ENCODE measurements around the gene GSTA4. TPM values are rescaled to one million over a fixed set of nuclear protein-coding genes. Genes with fewer than 3 reads are reported as not detected.

Gene GSTA4
- total and polyA plus RNA-seq, 4 donors: 7.9 to 22.7 (median 16.8) TPM

DNA sequence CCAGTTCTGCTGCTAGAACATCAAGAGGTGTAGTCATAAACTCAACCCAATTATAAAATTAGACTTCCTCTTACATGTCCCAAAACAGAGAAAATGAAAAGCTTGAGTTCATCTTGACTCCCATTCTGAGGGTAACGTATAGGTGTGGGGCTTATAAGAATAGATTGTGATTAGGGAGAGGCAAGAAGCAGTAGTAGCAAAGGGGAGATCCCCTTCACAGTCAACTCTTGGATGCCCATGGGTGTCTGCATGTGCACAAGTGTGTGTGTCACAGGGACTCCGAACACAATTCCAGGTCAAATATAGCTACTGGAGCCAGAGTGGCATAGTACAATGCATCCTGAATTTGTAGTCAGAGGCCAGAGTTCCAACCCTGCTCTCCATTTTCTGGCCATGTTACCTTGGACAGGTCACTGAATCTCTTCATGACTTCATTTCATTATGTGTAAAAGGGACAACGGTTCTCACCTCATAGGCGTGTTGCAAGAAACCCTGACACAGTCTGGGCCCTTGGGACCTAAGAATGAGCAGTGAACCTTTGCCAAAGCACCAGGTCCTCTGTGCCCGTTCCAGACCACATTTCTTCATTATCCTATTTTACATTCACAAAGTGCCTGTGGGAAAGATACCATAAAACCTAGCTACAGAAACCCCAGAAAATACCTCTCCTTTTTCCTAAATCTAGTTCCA is 11.8 kb downstream of the GSTA4 start:
- Histone ChIP-seq H3K27me3 (ENCODE audit: control insufficient read depth in 4 of 4, insufficient read depth in 4 of 4, low read length in 3 of 4) (no peaks in the 10 kb centered on the region), H3K9me3 (ENCODE audit: control insufficient read depth in 4 of 4, low read length in 3 of 4) (no peaks in the 10 kb centered on the region), H3K4me1 (ENCODE audit: control insufficient read depth in 4 of 4, insufficient read depth in 4 of 4, low read length in 3 of 4) (no peaks in the 10 kb centered on the region), H3K4me3 (ENCODE audit: low read depth in 1 of 3, low read length in 3 of 3) (no peak overlapping the region), H3K36me3 (ENCODE audit: control insufficient read depth in 4 of 4, insufficient read depth in 3 of 4, low read depth in 1 of 4, low read length in 3 of 4) (peaks cover 3 to 10% (median 6%) of the 10 kb centered on the region in 4 donors), H3K9ac (ENCODE audit: low read depth in 1 of 2, low read length in 2 of 2) (no peak overlapping the region), H3K27ac (ENCODE audit: low read depth in 1 of 2, low read length in 2 of 2) (no peak overlapping the region)
- DNase-seq (ENCODE audit: low spot score): no peak
- 97% methylated on average over 5 of the region's 5 CpGs for WGBS
- no peak for TF ChIP-seq YY1 (IDR thresholded peaks at IDR 0.05)
- no peak for TF ChIP-seq RXRA (IDR thresholded peaks at IDR 0.05)
- TF ChIP-seq NR2F2 (IDR thresholded peaks at IDR 0.05): no peak
- TF ChIP-seq, protein P1, sequence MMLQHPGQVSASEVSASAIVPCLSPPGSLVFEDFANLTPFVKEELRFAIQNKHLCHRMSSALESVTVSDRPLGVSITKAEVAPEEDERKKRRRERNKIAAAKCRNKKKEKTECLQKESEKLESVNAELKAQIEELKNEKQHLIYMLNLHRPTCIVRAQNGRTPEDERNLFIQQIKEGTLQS (IDR thresholded peaks at IDR 0.05): no peak
- no peak for TF ChIP-seq GABPA (IDR thresholded peaks at IDR 0.05 in 1 of 2, conservative IDR thresholded peaks at IDR 0.05 in 1 of 2)
- TF ChIP-seq FOXA2 (IDR thresholded peaks at IDR 0.05): no peak
- no peak for TF ChIP-seq FOXA1 (IDR thresholded peaks at IDR 0.05)
- no peak for TF ChIP-seq HNF4G (IDR thresholded peaks at IDR 0.05)
- TF ChIP-seq, protein P2, sequence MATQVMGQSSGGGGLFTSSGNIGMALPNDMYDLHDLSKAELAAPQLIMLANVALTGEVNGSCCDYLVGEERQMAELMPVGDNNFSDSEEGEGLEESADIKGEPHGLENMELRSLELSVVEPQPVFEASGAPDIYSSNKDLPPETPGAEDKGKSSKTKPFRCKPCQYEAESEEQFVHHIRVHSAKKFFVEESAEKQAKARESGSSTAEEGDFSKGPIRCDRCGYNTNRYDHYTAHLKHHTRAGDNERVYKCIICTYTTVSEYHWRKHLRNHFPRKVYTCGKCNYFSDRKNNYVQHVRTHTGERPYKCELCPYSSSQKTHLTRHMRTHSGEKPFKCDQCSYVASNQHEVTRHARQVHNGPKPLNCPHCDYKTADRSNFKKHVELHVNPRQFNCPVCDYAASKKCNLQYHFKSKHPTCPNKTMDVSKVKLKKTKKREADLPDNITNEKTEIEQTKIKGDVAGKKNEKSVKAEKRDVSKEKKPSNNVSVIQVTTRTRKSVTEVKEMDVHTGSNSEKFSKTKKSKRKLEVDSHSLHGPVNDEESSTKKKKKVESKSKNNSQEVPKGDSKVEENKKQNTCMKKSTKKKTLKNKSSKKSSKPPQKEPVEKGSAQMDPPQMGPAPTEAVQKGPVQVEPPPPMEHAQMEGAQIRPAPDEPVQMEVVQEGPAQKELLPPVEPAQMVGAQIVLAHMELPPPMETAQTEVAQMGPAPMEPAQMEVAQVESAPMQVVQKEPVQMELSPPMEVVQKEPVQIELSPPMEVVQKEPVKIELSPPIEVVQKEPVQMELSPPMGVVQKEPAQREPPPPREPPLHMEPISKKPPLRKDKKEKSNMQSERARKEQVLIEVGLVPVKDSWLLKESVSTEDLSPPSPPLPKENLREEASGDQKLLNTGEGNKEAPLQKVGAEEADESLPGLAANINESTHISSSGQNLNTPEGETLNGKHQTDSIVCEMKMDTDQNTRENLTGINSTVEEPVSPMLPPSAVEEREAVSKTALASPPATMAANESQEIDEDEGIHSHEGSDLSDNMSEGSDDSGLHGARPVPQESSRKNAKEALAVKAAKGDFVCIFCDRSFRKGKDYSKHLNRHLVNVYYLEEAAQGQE (IDR thresholded peaks at IDR 0.05): no peak
- no peak for TF ChIP-seq RAD21 (IDR thresholded peaks at IDR 0.05)
- TF ChIP-seq, protein P3, sequence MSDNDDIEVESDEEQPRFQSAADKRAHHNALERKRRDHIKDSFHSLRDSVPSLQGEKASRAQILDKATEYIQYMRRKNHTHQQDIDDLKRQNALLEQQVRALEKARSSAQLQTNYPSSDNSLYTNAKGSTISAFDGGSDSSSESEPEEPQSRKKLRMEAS (IDR thresholded peaks at IDR 0.05): no peak
- no peak for TF ChIP-seq HNF4A (conservative IDR thresholded peaks at IDR 0.05)
- no peak for TF ChIP-seq JUND (IDR thresholded peaks at IDR 0.05)
- no peak for TF ChIP-seq TAF1 (conservative IDR thresholded peaks at IDR 0.05)
- TF ChIP-seq, protein P4, sequence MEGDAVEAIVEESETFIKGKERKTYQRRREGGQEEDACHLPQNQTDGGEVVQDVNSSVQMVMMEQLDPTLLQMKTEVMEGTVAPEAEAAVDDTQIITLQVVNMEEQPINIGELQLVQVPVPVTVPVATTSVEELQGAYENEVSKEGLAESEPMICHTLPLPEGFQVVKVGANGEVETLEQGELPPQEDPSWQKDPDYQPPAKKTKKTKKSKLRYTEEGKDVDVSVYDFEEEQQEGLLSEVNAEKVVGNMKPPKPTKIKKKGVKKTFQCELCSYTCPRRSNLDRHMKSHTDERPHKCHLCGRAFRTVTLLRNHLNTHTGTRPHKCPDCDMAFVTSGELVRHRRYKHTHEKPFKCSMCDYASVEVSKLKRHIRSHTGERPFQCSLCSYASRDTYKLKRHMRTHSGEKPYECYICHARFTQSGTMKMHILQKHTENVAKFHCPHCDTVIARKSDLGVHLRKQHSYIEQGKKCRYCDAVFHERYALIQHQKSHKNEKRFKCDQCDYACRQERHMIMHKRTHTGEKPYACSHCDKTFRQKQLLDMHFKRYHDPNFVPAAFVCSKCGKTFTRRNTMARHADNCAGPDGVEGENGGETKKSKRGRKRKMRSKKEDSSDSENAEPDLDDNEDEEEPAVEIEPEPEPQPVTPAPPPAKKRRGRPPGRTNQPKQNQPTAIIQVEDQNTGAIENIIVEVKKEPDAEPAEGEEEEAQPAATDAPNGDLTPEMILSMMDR (IDR thresholded peaks at IDR 0.05; ENCODE audit: low read depth, low read length, missing input control): no peak
- TF ChIP-seq, protein P5, sequence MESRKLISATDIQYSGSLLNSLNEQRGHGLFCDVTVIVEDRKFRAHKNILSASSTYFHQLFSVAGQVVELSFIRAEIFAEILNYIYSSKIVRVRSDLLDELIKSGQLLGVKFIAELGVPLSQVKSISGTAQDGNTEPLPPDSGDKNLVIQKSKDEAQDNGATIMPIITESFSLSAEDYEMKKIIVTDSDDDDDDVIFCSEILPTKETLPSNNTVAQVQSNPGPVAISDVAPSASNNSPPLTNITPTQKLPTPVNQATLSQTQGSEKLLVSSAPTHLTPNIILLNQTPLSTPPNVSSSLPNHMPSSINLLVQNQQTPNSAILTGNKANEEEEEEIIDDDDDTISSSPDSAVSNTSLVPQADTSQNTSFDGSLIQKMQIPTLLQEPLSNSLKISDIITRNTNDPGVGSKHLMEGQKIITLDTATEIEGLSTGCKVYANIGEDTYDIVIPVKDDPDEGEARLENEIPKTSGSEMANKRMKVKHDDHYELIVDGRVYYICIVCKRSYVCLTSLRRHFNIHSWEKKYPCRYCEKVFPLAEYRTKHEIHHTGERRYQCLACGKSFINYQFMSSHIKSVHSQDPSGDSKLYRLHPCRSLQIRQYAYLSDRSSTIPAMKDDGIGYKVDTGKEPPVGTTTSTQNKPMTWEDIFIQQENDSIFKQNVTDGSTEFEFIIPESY (IDR thresholded peaks at IDR 0.05): no peak
- TF ChIP-seq SP1 (IDR thresholded peaks at IDR 0.05): no peak
